Trophoblast cell (in vitro differentiated cells and primary cell): ENCODE measurements around the gene GATM.

Source experiments
- DNase-seq, 2 donors: peaks; one replicate each; pipeline ENCODE4 v3.0.0-alpha.2; 2016
- H2AFZ ChIP-seq: 2 replicates; pipeline ENCODE4 v1.6.1; 2013; ENCODE audit warnings: low read length, moderate library complexity, mild to moderate bottlenecking; ENCODE audit not compliant: insufficient read depth, poor library complexity
- H2AK5ac ChIP-seq: 2 replicates; pipeline ENCODE4 v1.6.1; 2013; ENCODE audit warnings: mild to moderate bottlenecking, low read length
- H2BK120ac ChIP-seq: 2 replicates; pipeline ENCODE4 v1.6.1; 2013; ENCODE audit warnings: low read length, mild to moderate bottlenecking, moderate library complexity; ENCODE audit not compliant: insufficient read depth, poor library complexity
- H2BK12ac ChIP-seq: 2 replicates; pipeline ENCODE4 v1.6.1; 2013; ENCODE audit warnings: mild to moderate bottlenecking, low read length, moderate library complexity
- H2BK5ac ChIP-seq: 2 replicates; pipeline ENCODE4 v1.6.1; 2013; ENCODE audit warnings: low read length, low read depth, moderate library complexity, mild to moderate bottlenecking; ENCODE audit not compliant: poor library complexity
- H3K14ac ChIP-seq: 2 replicates; pipeline ENCODE4 v1.6.1; 2013; ENCODE audit warnings: mild to moderate bottlenecking, low read length
- H3K18ac ChIP-seq: 2 replicates; pipeline ENCODE4 v1.6.1; 2013; ENCODE audit warnings: mild to moderate bottlenecking, low read length
- H3K23ac ChIP-seq: 2 replicates; pipeline ENCODE4 v1.6.1; 2013; ENCODE audit warnings: low read length
- H3K27ac ChIP-seq: 2 replicates; pipeline ENCODE4 v1.5.1; 2013; ENCODE audit warnings: low read depth, mild to moderate bottlenecking, inconsistent platforms, low read length, moderate library complexity
- H3K27me3 ChIP-seq: 2 replicates; pipeline ENCODE4 v1.6.1; 2013; ENCODE audit warnings: inconsistent platforms, mild to moderate bottlenecking, low read length, moderate library complexity; ENCODE audit not compliant: insufficient read depth
- H3K36me3 ChIP-seq, 2 experiments: 1 replicate in 1 of 2; 2 replicates in 1 of 2; pipeline ENCODE4 v1.6.1; 2013; ENCODE audit warnings: low read length in 2 of 2, mild to moderate bottlenecking in 2 of 2, moderate library complexity in 1 of 2; ENCODE audit not compliant: insufficient read depth in 2 of 2, control insufficient read depth in 1 of 2
- H3K4ac ChIP-seq: 2 replicates; pipeline ENCODE4 v1.6.1; 2013; ENCODE audit warnings: low read depth, mild to moderate bottlenecking, low read length, moderate library complexity
- H3K4me1 ChIP-seq, 2 experiments: 1 replicate in 1 of 2; 2 replicates in 1 of 2; pipeline ENCODE4 v1.6.1; 2013; ENCODE audit warnings: low read length in 2 of 2, mild to moderate bottlenecking in 2 of 2, moderate library complexity in 1 of 2; ENCODE audit not compliant: insufficient read depth in 2 of 2, control insufficient read depth in 1 of 2
- H3K4me2 ChIP-seq: 2 replicates; pipeline ENCODE4 v1.6.1; 2013; ENCODE audit warnings: inconsistent platforms, mild to moderate bottlenecking, low read length, moderate library complexity
- H3K4me3 ChIP-seq: 2 replicates; pipeline ENCODE4 v1.5.1; 2013; ENCODE audit warnings: mild to moderate bottlenecking, low read depth, low read length, inconsistent platforms
- H3K79me1 ChIP-seq: one replicate; pipeline ENCODE4 v1.6.1; 2013; ENCODE audit warnings: low read length
- H3K79me2 ChIP-seq: 2 replicates; pipeline ENCODE4 v1.6.1; 2013; ENCODE audit warnings: low read length, mild to moderate bottlenecking; ENCODE audit not compliant: control insufficient read depth, insufficient read depth, poor library complexity
- H3K9ac ChIP-seq: 2 replicates; pipeline ENCODE4 v1.6.1; 2013; ENCODE audit warnings: mild to moderate bottlenecking, low read length
- H3K9me3 ChIP-seq: 2 replicates; pipeline ENCODE4 v1.6.1; 2013; ENCODE audit warnings: low read depth, mild to moderate bottlenecking, control low read depth, inconsistent platforms, low read length; ENCODE audit not compliant: insufficient read depth
- H4K12ac ChIP-seq: 2 replicates; pipeline ENCODE4 v1.6.1; 2013; ENCODE audit warnings: low read depth, mild to moderate bottlenecking, low read length, moderate library complexity
- H4K8ac ChIP-seq: 2 replicates; pipeline ENCODE4 v1.6.1; 2013; ENCODE audit warnings: low read depth, mild to moderate bottlenecking, low read length, moderate library complexity
- H4K91ac ChIP-seq: one replicate; pipeline ENCODE4 v1.6.1; 2013; ENCODE audit warnings: low read depth, mild to moderate bottlenecking, low read length, moderate library complexity
- WGBS: extraction: QIAGEN DNeasy Blood & Tissue Kit; methylation state at CpG from one replicate; pipeline ENCODE4 v1.1.7; 2013; ENCODE audit warnings: missing lambda C conversion rate; ENCODE audit not compliant: insufficient read length, insufficient coverage; ENCODE audit errors: extremely low coverage; 5-methylcytosine and 5-hydroxymethylcytosine counted together

GATM gene

GRCh38 chr15:45326280-45326679 lies 52.1 kb downstream of the GATM start:
- no peaks in the 10 kb centered on the region for H3K36me3 ChIP-seq
- H3K79me1 ChIP-seq, result no peaks in the 10 kb centered on the region
- no peak overlapping the region for H4K91ac ChIP-seq
- H2AFZ ChIP-seq, result no peak overlapping the region
- no peak overlapping the region for H3K4me3 ChIP-seq
- no peaks in the 10 kb centered on the region for H3K27me3 ChIP-seq
- no peak overlapping the region for H2AK5ac ChIP-seq
- H4K8ac ChIP-seq, result no peak overlapping the region
- H3K9me3 ChIP-seq, result no peaks in the 10 kb centered on the region
- H3K4me1 ChIP-seq, result no peaks in the 10 kb centered on the region
- no peak overlapping the region for H2BK120ac ChIP-seq
- H3K4me2 ChIP-seq, result no peak overlapping the region
- no peak for DNase-seq
- no peaks in the 10 kb centered on the region for H3K79me2 ChIP-seq
- no peak overlapping the region for H3K9ac ChIP-seq
- no peak overlapping the region for H3K4ac ChIP-seq
- no peak overlapping the region for H2BK12ac ChIP-seq
- WGBS, result no CpG with 5 or more reads among the region's 5 CpGs
- no peak overlapping the region for H4K12ac ChIP-seq
- no peak overlapping the region for H3K14ac ChIP-seq
- no peak overlapping the region for H3K23ac ChIP-seq
- no peak overlapping the region for H2BK5ac ChIP-seq
- no peak overlapping the region for H3K18ac ChIP-seq
- H3K27ac ChIP-seq, result no peak overlapping the region

GRCh38 chr15:45320581-45321205 lies 57.7 kb downstream of the GATM start:
- no peak overlapping the region for H4K91ac ChIP-seq
- H3K4ac ChIP-seq, result no peak overlapping the region
- no peak overlapping the region for H3K4me2 ChIP-seq
- DNase-seq, result peak; percentile 50 to 78
- no peak overlapping the region for H3K27ac ChIP-seq
- no peaks in the 10 kb centered on the region for H3K27me3 ChIP-seq
- no peak overlapping the region for H2AFZ ChIP-seq
- H2BK5ac ChIP-seq, result no peak overlapping the region
- no peak overlapping the region for H3K4me3 ChIP-seq
- no peak overlapping the region for H2AK5ac ChIP-seq
- H3K23ac ChIP-seq, result no peak overlapping the region
- no peak overlapping the region for H2BK120ac ChIP-seq
- no peaks in the 10 kb centered on the region for H3K9me3 ChIP-seq
- no peak overlapping the region for H4K8ac ChIP-seq
- no peak overlapping the region for H3K9ac ChIP-seq
- WGBS, result no CpG with 5 or more reads among the region's 3 CpGs
- no peaks in the 10 kb centered on the region for H3K36me3 ChIP-seq
- H4K12ac ChIP-seq, result no peak overlapping the region
- H3K18ac ChIP-seq, result no peak overlapping the region
- H3K79me1 ChIP-seq, result no peaks in the 10 kb centered on the region
- no peaks in the 10 kb centered on the region for H3K79me2 ChIP-seq
- no peak overlapping the region for H3K14ac ChIP-seq
- no peak overlapping the region for H2BK12ac ChIP-seq
- H3K4me1 ChIP-seq, result no peaks in the 10 kb centered on the region

GRCh38 chr15:45319472-45320214 lies 58.7 kb downstream of the GATM start:
- no peak overlapping the region for H3K4me3 ChIP-seq
- H3K23ac ChIP-seq, result no peak overlapping the region
- H3K4me2 ChIP-seq, result no peak overlapping the region
- H2BK120ac ChIP-seq, result no peak overlapping the region
- no peak overlapping the region for H2BK12ac ChIP-seq
- no peaks in the 10 kb centered on the region for H3K36me3 ChIP-seq
- no peak overlapping the region for H2BK5ac ChIP-seq
- no peak overlapping the region for H4K8ac ChIP-seq
- no peak overlapping the region for H3K9ac ChIP-seq
- no peak overlapping the region for H2AFZ ChIP-seq
- H3K79me1 ChIP-seq, result no peaks in the 10 kb centered on the region
- no peak overlapping the region for H3K18ac ChIP-seq
- no peak overlapping the region for H4K91ac ChIP-seq
- no peaks in the 10 kb centered on the region for H3K4me1 ChIP-seq
- peak in 1 of 2 donors; percentile 30 for DNase-seq
- H3K14ac ChIP-seq, result no peak overlapping the region
- no peak overlapping the region for H3K4ac ChIP-seq
- H2AK5ac ChIP-seq, result no peak overlapping the region
- H4K12ac ChIP-seq, result no peak overlapping the region
- WGBS, result no CpG with 5 or more reads among the region's 7 CpGs
- H3K9me3 ChIP-seq, result no peaks in the 10 kb centered on the region
- H3K79me2 ChIP-seq, result no peaks in the 10 kb centered on the region
- no peaks in the 10 kb centered on the region for H3K27me3 ChIP-seq
- H3K27ac ChIP-seq, result no peak overlapping the region

- Histone ChIP-seq H3K18ac (no peak overlapping the region), H4K12ac (no peak overlapping the region), H3K27me3 (no peaks in the 10 kb centered on the region), H3K23ac (no peak overlapping the region), H3K9me3 (no peaks in the 10 kb centered on the region), H2AFZ (no peak overlapping the region), H3K4me2 (no peak overlapping the region), H2BK5ac (no peak overlapping the region), H2AK5ac (no peak overlapping the region), H3K4me1 (no peaks in the 10 kb centered on the region), H3K36me3 (no peaks in the 10 kb centered on the region), H2BK120ac (no peak overlapping the region), H3K14ac (no peak overlapping the region), H2BK12ac (no peak overlapping the region), H3K4ac (no peak overlapping the region), H4K8ac (peak overlapping the region; percentile 13), H3K9ac (no peak overlapping the region), H3K79me2 (no peaks in the 10 kb centered on the region), H3K79me1 (no peaks in the 10 kb centered on the region), H4K91ac (no peak overlapping the region), H3K27ac (no peak overlapping the region), H3K4me3 (no peak overlapping the region)
- peak; percentile 45 to 77 for DNase-seq
- WGBS, result no CpG with 5 or more reads among the region's 13 CpGs
Measured at GRCh38 chr15:45314960-45315359, 63.4 kb downstream of the GATM start.
